Activated CD4-positive, alpha-beta T cell treated with anti-CD3 and anti-CD28 coated beads, Interleukin-2, amount 50 U/mL, for 1 hour (primary cell): Measurements from ENCODE around the gene GLA.

ENCODE experiments used
- DNase-seq: peaks from one replicate; pipeline ENCODE4 v3.0.0-alpha.2; 2020

GLA gene

DNA sequence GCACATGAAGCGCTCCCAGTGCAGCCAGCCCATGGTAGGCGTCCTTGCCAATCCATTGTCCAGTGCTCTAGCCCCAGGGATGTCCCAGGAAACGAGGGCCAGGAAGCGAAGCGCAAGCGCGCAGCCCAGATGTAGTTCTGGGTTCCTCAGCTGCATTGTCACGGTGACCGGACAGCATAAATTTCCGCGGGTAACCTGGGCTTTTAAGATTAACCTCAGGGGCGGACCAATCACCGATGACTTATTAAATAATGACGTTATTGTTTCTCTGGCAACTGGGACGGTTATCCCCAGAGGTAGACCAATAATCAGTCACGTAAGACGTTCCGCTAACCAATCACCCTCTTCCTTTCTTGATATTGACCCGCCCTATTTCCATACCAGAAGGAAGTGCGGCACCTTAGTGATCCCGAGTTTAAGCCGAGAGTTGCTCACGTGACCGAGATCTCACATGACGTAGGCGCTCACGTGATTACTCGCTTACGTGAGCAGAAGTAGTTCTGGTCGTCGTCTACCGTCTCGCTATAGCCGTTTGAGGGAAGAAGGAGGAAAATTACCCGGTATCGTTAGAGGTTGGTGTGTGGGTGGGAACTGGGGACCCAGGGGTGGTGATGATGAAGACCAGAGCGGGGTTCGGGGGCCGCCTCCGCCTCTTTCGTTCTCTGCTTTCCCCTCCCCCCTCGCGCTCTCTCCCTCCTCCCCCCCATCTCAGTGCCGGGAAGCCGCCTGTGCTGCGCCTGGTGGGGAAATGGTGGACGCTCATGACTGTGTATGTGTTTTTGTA, at the start of gene GLA, which contains the start of gene HNRNPH2:
TSS of gene GLA (minus strand) at position 178 of the 784 bp plus-strand sequence. CDS start at position 156, 22 bp downstream.
TSS of gene HNRNPH2 (plus strand) at position 475 of the 784 bp plus-strand sequence. CDS start 3,767 bp downstream, outside the sequence.
- DNase-seq, result peak; percentile 79

DNA sequence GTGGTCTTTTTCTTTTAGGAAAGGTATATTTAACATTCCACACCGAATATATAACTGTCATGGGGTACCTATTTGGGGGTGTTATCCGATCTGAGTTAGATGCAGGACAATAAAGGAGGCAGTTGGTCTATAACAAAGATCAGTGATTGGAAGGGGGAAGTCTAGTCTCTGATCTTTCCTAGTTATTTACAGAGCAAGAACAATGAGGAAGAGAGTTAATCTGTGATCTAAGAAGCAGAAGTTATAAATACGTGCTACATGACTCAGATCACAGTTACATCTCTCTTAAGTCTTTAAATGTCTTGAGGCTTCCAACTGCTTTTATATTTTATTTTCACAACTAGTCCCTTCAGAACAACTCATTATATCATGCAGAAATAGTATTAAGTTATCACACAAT, 44.3 kb upstream of the GLA start:
- DNase-seq, result no peak

DNA sequence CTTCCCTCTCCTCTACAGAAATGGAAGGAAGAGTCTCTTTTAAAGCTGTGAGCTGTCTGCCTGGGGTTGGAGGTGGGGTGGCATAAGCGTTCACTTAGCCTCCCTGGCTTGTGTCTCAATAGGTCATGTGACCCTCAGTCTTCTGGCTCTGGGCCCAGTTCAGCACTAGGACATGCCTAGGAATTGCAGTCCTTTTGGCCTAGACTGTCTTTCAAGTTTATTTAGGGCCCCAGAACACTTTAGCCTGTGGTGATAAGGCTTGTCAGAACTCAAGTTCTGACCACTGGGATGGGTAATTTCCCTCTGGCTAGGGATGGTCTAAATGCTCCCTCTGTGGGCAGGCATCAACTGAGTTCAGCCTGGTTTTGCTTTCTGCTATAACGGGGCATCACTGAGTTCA, 43.2 kb upstream of the GLA start:
- no peak for DNase-seq

DNA sequence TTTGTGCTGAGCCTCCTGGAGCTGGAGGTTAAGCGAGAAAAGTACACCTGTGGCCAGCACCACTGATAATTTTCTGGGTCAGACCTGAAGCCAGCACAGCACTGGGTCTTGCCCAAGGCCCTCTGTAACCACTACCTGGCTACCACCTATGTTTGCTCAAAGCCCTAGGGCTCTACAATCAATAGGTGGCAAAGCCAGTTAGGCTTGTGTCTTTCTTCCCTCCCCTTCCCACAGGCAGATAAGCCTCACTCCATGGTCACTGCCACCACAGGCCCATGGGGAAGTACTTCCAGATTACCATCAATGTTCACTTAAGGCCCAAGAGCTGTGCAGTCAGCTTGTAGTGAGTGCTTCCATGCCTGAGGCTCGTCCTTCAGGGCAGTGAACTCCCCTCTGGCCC, 42.4 kb upstream of the GLA start:
- DNase-seq, result no peak

DNA sequence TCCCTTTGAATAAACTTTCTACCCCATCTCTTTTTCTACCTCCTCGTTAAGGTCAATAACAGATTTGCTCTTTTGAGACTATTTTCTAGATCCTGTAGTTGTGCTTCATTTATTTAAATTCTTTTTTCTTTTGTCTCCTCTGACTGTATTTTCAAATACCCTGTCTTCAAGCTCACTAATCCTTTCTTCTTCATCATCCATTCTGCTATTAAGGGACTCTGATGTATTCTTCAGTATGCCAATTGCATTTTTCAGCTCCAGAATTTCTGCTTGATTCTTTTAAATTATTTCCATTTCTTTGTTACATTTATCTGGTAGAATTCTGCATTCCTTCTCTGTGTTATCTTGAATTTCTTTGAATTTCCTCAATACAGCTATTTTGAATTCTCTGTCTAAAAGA, 41.6 kb upstream of the GLA start:
- no peak for DNase-seq

DNA sequence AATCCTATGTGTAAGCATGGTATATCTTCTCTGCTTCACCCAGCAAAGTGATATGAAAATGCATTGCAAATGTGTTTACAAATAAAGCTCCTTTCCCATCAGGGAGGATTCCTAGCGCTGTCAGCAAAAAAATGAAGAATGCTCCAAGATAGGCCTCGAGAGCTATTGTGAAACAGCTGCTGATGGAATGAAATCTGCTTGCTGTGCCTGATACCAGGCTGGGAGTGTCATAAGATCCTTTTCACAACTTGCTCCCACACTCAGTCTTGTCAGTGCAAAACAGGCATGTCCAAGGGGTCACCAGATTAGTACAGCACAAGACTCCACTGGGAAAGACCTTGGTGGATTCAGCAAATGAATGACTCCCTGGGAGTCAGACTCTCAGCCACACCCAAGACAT, 34.4 kb upstream of the GLA start:
- DNase-seq, result no peak

DNA sequence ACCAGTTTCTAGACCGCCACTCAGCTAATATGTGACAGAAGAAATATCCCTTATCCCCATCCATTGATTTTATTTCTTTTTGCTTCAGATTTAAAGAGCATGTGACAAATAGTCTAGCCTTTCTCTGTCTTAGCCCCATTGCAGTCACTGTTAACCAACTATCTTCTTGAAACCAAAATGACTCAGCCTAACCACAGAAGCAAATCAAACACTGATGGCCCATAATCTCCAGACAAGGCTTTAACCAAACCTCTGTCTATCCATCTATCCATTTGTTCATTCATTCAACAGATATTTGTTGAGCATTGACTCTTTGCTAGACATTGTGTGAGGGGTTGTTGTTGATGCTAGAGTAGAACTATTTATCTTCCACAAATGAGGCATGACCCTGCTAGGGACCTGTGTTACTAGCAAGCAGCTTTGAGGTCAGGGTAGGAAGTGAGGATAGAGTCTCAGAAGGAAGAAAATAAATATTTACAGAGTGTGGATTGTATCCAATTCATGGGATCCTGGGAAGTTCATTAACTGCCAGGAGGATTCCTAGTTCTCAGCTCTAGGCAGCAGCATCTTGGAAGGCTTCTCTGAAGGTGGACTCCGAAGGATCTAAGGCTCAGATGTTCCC, 22.8 kb upstream of the GLA start:
- DNase-seq, result no peak

DNA sequence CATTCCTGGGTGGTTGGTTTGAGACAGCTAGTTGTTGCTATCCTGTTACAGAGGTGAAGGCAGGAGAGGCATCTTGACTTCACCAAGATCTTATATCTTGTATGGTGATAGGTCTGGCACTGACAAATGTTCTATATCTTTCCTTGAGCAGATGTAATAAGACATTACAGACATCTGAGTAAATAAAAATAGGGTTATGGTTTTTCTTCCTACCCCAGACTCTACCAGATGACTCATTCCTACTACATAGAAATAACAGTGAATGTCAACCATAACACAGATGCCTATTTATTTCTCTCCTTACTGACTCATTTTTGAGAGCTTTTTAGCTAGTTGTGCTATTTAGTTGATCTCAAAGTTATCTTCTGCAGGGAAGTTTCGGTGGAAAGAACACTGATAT, 22.2 kb upstream of the GLA start:
- DNase-seq, result no peak

DNA sequence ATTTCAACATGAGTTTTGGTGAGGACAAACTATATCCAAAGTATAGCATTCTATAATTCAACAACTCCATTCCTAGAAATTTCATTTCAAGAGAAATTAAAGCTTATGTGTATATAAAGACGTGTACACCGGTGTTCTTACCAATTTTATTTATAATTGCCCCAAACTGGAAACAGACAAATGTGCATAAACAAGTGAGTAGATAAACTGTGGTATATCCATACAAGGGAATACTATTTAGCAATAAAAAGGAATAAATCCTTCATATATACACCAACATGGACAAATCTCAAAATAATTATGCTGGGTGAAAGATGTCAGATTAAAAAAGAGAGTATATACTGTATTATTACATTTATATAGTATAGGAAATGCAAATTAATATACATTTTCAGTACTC, 20.2 kb upstream of the GLA start:
- DNase-seq, result no peak

DNA sequence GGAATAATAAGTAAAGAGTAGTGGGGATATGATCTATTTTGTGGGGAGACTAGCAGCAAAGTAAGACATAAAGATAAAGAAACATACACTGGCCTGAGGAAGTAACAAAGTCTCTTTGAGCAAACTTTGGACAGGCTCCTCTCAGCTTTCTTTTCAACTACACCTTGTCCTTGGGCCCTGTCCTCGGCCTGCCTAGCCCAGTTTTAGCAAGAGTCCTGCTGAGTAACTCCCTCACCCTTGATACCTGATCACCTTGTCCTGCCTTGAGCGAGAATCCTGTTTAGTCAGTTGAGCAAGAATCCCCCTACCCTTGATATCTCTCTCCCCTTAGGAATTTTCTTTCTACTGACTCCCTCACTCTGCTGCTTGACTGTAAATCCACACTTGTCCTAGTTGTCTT, 11.8 kb upstream of the GLA start:
- DNase-seq, result no peak

DNA sequence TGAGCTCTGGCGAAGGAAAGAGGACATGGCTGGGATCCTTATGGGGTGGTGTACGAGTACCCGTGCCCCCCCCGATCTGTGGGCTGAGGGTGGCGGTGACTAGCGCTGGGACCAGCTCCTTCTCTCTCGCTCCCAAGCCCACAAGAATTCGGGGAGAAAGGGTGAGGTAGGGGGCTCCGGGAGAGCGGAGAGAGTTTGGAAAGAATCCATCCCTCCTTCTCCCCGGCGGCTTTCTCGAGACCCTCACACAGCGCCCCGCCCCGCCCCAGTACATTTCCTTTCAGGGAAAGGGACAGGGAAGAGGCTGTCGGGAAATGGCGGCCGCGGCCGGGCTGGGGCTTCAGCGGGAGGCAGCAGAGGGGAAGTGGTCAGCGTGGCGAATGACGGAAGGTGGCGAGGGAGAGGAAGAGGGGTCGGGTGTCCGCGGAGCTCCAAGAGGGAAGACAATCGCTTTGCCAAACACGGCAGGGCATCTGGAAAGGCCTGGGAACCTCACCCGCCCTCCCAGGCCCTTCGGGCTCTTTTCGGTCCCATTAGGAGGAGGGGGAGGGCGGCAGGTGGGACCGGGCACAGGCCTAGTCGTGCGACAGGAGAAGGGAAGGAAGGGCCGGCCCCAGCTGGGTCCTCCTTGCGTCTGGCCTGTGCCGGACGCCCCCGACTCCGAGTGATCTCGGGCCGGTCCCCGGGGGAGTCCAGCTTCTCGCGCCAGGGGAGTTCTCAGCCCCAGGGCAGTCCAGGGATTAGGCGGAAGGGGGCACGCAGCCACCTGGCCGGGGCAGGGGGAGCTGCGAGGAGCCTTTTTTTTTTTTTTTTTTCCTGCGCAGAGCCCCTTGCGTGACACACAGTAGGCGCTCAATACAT, 10.5 kb upstream of the GLA start:
- peak; percentile 7 for DNase-seq

DNA sequence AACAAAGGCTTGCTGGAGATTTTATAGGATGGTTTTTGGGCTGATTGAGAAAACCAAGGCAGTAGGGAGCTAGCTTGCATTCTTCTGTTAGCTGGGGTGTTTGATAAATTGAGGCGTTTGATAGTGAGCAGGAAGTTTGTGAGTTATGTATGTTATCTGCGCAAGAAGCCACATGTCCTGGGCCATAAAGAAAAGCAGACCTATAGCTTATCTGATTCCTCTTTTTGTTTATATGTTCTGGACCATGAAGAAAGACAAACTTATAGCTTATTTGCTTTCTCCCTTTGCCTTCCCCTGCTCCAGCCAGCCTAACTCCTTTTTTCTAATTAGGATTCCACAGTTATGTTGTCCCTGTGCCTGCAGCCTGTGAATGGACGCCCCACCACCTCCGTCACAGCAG, 9.5 kb upstream of the GLA start:
- DNase-seq, result no peak

DNA sequence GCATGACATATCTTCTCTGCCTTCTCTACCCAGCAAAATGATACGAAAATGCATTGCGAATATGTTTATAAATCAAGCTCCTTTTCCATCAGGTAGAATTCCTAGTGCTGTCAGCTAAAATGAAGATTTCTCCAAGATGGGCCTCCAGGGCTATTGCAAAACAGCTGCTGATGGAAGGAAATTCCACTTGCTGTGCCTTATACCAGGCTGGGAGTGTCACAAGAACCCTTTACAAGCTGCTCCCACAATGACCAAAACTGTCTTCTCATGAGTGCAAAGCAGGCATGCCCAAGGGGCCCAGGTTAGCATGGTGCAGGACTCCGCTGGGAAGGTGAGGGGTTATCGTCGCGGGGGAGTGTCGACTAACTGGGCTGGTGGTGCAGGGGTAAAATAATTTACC, 9.0 kb upstream of the GLA start:
- DNase-seq, result no peak

DNA sequence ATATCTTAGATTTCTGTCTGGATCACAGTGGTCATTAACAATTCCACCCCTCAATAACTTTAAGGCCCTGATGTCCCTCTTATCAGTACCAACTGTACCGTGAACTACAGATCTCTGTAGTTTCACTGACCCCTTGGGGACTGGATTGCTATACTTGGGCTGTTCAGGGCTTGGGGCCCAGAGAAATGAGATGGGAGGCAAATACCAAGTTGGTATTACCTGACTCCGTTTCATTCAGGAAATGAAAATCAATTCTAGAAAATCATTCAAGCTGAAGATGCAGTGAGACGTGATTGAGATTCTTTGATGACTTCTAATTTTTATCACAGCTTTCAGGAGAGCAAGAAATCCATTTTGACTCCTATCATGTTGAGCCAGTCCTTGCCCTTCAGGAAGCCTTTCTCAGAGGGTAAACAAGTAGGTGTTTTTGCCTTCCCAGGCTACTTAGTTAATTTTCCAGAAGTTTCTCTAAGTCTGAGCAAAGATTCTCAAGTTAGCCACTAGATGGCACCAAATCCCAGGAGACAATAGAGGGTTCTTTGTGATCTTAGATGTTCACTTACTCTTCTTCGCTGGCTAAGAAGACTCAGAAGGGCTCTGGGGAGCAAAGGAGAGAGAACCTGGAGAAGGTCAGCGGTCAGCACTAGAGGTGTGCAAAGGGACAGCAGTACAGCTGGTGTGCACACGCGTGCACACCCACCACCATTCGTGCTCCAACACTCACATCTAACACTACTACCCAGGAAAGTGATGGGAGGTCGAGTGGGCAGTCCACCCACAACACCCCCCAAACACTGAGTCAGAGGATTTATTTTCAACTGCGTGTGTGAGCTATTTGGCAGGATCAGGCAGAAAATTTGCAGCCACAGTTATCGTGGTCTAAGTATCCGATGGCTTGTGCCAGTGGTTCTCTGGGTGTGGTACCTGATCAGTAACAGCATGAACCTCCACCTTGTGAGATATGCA, 7.7 kb upstream of the GLA start:
- DNase-seq, result no peak

DNA sequence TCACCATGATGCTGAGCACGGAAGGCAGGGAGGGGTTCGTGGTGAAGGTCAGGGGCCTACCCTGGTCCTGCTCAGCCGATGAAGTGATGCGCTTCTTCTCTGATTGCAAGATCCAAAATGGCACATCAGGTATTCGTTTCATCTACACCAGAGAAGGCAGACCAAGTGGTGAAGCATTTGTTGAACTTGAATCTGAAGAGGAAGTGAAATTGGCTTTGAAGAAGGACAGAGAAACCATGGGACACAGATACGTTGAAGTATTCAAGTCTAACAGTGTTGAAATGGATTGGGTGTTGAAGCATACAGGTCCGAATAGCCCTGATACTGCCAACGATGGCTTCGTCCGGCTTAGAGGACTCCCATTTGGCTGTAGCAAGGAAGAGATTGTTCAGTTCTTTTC, 4.3 kb upstream of the GLA start:
- no peak for DNase-seq

DNA sequence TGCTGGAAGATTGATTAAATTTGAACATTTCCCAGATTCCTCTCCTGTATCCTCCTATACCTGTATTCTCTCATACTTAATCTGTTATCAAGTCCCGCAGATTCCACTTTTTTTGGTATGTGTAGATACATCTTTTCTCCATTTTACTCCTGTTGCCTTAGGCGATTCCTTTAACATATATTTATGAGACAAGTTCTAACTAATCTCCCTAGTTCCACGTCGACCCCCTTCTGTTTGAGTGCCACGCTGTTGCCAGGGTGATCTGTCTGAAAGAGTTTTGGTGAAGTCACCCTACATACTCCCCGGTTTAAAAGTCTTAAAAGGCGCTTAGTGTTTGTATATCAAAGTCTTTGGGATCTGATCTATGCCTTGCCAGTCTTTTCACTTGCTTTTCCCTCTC, 2.7 kb upstream of the GLA start:
- DNase-seq, result no peak

DNA sequence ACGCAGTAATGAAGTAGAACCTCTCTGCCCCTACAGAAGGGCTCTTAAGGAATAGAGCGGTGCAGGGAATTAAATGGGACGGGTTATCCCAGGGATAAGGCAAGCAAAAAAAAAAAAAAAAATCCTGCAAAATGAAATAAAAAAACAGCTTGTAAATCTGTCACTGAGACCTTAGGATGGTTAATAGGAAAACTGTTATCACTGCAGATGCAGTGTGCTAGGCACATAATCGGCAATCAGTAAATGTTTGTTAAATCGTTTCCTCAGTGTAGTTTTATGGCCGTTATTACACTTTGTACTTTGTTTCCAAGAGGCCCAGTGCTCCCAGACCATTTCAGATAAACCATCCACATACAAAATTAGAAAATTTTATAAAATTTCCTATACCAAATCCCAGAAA, 1.3 kb upstream of the GLA start:
- no peak for DNase-seq

DNA sequence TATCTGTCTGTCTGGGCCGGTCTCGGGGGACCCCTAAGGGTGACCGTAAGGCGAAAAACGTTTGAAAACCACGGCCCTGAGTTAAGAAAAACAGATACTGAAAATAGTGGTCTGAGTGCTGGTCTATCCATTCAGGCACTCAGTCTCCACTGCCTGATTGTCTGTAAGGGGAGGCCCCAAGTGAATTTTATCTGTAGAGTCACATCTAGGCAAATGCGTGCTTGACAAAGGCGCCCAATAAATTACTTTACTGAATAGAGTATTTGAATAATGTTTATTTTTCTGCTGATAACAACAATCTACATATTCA, 762 bp upstream of the GLA start:
- no peak for DNase-seq

DNA sequence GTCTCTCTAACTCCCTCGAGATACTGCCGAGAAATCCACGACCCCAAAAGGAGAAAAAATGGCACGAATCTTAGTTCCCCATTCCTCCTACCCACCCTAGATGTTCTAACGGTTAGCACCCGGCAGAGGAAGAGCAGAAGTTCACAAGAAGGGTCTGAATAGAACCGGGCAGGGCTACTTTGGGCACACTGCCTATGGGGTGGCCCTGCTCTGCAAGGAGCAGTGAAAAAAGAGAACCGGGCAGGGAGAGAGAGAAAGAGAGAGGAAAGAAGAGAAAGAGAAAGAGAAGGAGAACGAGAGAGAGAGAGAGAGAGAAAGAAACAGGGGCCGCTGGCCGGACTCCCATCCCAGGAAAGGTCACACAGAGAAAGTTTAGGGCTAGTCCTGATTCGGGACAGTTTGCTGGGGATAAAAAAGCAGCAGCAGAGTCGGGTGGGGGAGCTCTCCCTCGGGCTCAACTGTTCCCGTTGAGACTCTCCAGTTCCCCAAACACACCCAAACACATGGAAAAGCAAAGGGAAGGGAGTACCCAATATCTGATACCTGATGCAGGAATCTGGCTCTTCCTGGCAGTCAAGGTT, 468 bp downstream of the GLA start:
- no peak for DNase-seq

DNA sequence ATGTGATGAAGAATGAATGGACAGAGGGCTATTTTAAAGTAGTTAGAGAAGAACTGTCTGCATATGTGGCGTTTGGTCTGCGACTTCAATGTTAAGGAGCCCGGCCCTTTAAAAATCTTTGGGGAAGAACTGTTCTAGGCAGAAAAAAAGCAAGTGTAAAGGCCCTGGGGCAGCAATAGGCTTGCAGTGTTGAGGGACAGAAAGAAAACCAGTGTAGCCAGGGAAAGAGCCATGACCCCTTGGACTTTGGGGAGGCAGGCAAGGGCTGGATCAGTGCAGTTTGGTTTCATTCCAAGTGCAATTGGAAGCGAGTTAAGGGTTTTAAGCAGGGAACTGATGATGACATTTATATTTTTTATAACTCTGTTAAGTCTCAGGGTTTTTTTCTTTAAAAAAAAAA, 7.9 kb downstream of the GLA start:
- no peak for DNase-seq

DNA sequence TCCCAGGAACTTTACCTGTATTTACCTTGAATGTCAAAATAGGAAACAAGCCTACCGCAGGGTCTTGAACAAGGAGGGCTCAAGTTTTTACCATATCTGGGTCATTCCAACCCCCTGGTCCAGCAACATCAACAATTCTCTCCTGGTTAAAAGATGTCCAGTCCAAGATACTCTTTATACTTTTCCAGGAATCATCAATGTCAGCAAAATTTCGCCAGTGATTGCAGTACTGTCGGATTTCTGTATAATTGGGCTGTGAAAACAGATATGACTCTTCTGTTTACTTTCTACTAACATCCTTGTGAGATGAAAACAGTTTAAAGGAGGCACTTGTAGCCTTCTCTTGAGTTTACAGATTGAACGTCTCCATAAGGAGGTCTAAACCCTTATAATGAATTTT, 9.0 kb downstream of the GLA start:
- DNase-seq, result no peak

DNA sequence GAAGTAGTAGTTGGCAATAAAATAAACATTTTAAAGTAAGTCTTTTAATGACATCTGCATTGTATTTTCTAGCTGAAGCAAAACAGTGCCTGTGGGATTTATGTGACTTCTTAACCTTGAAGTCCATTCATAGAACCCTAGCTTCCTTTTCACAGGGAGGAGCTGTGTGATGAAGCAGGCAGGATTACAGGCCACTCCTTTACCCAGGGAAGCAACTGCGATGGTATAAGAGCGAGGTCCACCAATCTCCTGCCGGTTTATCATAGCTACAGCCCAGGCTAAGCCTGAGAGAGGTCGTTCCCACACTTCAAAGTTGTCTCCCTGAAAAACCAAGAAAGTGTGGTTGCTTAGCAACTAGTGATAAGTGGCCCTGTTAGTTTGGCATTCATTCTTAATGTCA, 9.9 kb downstream of the GLA start:
- no peak for DNase-seq
